ENCODE results near the gene MAP3K12. TPM values are rescaled to one million over a fixed set of nuclear protein-coding genes. Genes with fewer than 3 reads are reported as not detected.
A peak's percentile ranks its signal among the peaks of the same experiment; 100 is the strongest.

Gene MAP3K12
- total RNA-seq, 1 experiment from 2014 or later: 11.6 TPM

- ChIA-PET CTCF (no interaction called here), POLR2A (ENCODE audit: low non-redundant PET) (no interaction called here)
- Histone ChIP-seq H3K27me3 (replicated peaks; ENCODE audit: insufficient read depth, low read depth, low read length, poor library complexity) (no peaks in the 10 kb centered on the region), H3K4me1 (ENCODE audit: insufficient read depth, low read length, poor library complexity, severe bottlenecking) (peaks cover 26% of the 10 kb centered on the region), H3K36me3 (ENCODE audit: insufficient read depth, low read length, poor library complexity, severe bottlenecking) (peaks cover 33% of the 10 kb centered on the region), H3K27ac (ENCODE audit: low read depth, low read length, poor library complexity, severe bottlenecking) (no peak overlapping the region), H3K4me3 (ENCODE audit: low read depth, low read length, poor library complexity, severe bottlenecking) (no peak overlapping the region), H3K9me3 (ENCODE audit: low read depth, low read length, poor library complexity, severe bottlenecking) (no peaks in the 10 kb centered on the region)
- no TSS peak for BruUV-seq (replicated peaks)
- DNase-seq (ENCODE audit: low spot score): no peak
- TF ChIP-seq CTCF (conservative IDR thresholded peaks at IDR 0.05; ENCODE audit: low read depth, low read length): no peak
- no peak for TF ChIP-seq EZH2 (IDR thresholded peaks at IDR 0.05; ENCODE audit: borderline replicate concordance, low read depth, low read length, poor library complexity, severe bottlenecking)
- intact Hi-C loops (cut with micrococcal nuclease; ENCODE audit: unreplicated experiment): loop anchor here (10.0 kb wide), 1 partner anchor 770 kb away; no protein-coding TSS in a partner anchor
These were observed 5.8 kb upstream of the MAP3K12 start for GRCh38 chr12:53505086-53505485.

- intact Hi-C loops (cut with micrococcal nuclease; ENCODE audit: unreplicated experiment): loop anchor here (10.0 kb wide), 1 partner anchor 771 kb away; no protein-coding TSS in a partner anchor
- Histone ChIP-seq H3K27me3 (replicated peaks; ENCODE audit: insufficient read depth, low read depth, low read length, poor library complexity) (no peaks in the 10 kb centered on the region), H3K9me3 (ENCODE audit: low read depth, low read length, poor library complexity, severe bottlenecking) (no peaks in the 10 kb centered on the region), H3K36me3 (ENCODE audit: insufficient read depth, low read length, poor library complexity, severe bottlenecking) (peaks cover 33% of the 10 kb centered on the region), H3K4me1 (ENCODE audit: insufficient read depth, low read length, poor library complexity, severe bottlenecking) (peaks cover 29% of the 10 kb centered on the region), H3K27ac (ENCODE audit: low read depth, low read length, poor library complexity, severe bottlenecking) (peak overlapping the region; percentile 98), H3K4me3 (ENCODE audit: low read depth, low read length, poor library complexity, severe bottlenecking) (no peak overlapping the region)
- TF ChIP-seq CTCF (conservative IDR thresholded peaks at IDR 0.05; ENCODE audit: low read depth, low read length) (no peak), EZH2 (IDR thresholded peaks at IDR 0.05; ENCODE audit: borderline replicate concordance, low read depth, low read length, poor library complexity, severe bottlenecking) (no peak)
- DNase-seq (ENCODE audit: low spot score): no peak
- POLR2A ChIA-PET (ENCODE audit: low non-redundant PET): no interaction called here
- CTCF ChIA-PET: no interaction called here
- BruUV-seq (replicated peaks): no TSS peak
These were observed 5.0 kb upstream of the MAP3K12 start for GRCh38 chr12:53504004-53504920.

GRCh38 chr12:53502983-53503728 lies 3.9 kb upstream of the MAP3K12 start:
- peak overlapping the region; percentile 98 for H3K27ac ChIP-seq (ENCODE audit: low read depth, low read length, poor library complexity, severe bottlenecking)
- H3K4me3 ChIP-seq (ENCODE audit: low read depth, low read length, poor library complexity, severe bottlenecking): peak overlapping the region; percentile 54
- TF ChIP-seq CTCF (conservative IDR thresholded peaks at IDR 0.05; ENCODE audit: low read depth, low read length): no peak
- TF ChIP-seq EZH2 (IDR thresholded peaks at IDR 0.05; ENCODE audit: borderline replicate concordance, low read depth, low read length, poor library complexity, severe bottlenecking): no peak
- BruUV-seq (replicated peaks): no TSS peak
- peaks cover 36% of the 10 kb centered on the region for H3K4me1 ChIP-seq (ENCODE audit: insufficient read depth, low read length, poor library complexity, severe bottlenecking)
- ChIA-PET POLR2A (ENCODE audit: low non-redundant PET) (no interaction called here), CTCF (no interaction called here)
- no peaks in the 10 kb centered on the region for H3K9me3 ChIP-seq (ENCODE audit: low read depth, low read length, poor library complexity, severe bottlenecking)
- no peaks in the 10 kb centered on the region for H3K27me3 ChIP-seq (replicated peaks; ENCODE audit: insufficient read depth, low read depth, low read length, poor library complexity)
- DNase-seq (ENCODE audit: low spot score): no peak
- H3K36me3 ChIP-seq (ENCODE audit: insufficient read depth, low read length, poor library complexity, severe bottlenecking): peaks cover 33% of the 10 kb centered on the region
- intact Hi-C loops (cut with micrococcal nuclease; ENCODE audit: unreplicated experiment): loop anchor here (10.0 kb wide), 1 partner anchor 772 kb away; no protein-coding TSS in a partner anchor

Measured in A673 (cell line).